AML-193 (cell line): ENCODE results near the gene CAVIN3.
"Not testable (repeated sequence)": the region's sequence is repeated elsewhere in the genome, so short reads cannot be mapped to it uniquely, and the experiment has no call there.

Source experiments
- DNase-seq, 2 experiments: peaks; one replicate each; lab custom pipeline; 2025; lab: John Stamatoyannopoulos, UW

CAVIN3 gene

DNA sequence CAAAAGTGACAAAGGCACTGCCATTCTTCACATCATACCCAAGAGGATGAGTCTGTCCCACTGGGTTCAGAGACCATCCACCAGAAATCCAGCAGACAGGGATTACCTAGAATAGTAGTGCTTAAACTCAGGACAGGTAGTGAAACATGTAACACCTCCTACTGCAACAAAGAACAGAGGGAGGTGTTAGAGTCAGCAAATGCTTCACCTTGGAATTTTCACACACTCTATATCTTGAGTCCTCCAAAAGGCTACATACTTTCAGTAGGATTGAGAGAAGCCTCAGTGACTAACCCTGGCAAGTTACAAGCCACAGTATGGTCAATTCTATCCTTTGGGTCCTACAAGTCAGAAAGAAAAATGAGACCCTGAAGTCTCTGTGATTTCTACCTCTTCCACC is 6.0 kb upstream of the CAVIN3 start:
- DNase-seq = no peak

DNA sequence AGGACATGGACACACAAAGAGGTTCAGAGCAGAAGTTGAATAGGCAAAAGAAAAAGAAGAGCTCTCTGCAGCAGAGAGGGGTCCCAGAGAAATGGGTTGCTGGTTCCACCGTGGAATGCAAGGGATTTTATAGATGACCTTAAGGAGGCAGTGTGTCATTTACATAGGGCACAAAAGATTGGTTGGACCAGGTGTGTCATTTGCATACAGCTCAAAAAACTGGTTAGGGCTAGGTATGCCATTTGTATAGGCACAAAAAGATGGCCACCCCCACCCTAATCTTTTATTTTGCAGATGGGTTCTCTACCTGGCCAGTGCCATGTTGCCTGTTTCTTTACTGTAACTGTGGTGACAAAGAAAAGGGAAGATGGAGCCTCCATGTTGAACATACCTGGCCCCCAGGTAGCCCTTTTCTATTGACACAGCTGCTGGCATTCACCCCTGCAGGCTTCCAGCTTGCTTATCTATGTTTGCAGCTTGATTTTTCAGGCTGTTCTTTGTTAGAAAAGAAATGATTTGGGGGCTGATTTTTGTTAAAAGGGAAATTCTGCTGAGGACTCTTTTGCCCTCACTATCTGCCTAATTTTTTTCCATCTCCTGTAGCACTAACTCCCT is 3.1 kb upstream of the CAVIN3 start:
- DNase-seq = no peak

DNA sequence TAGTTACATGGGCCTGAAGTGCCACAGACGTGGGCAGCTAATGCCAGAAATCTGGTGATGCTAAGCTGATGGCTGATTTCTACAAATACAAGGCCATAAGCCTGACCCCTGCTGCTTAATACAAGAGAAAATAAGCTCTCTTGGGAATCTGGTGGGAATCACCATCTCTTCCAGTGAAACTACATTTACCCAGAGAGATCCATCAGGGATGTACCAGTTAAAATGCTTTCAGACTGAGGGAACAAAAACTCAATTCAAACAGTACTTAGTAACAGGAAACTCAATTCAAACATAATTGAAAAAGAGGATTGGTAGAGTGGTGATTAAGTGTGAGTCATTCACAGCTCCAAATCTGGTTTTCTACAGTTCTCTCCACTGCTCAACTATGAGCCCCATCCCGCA is 1.7 kb upstream of the CAVIN3 start:
- no peak for DNase-seq

DNA sequence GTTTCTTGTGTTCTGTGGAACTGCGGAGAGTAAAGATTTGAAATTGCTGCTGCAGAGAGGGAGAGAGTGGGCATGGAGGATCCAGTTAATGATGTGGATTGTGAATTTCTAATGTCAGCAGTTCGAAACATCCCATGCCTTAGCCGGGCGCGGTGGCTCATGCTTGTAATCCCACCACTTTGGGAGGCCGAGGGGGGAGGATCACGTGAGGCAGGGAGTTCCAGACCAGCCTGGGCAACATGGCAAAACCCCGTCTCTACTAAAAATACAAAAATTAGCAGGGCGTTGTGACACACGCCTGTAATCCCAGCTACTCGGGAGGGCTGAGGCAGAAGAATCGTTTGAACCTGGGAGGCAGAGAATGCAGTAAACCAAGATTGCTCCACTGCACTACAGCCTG is 1.1 kb upstream of the CAVIN3 start:
- DNase-seq = no peak

DNA sequence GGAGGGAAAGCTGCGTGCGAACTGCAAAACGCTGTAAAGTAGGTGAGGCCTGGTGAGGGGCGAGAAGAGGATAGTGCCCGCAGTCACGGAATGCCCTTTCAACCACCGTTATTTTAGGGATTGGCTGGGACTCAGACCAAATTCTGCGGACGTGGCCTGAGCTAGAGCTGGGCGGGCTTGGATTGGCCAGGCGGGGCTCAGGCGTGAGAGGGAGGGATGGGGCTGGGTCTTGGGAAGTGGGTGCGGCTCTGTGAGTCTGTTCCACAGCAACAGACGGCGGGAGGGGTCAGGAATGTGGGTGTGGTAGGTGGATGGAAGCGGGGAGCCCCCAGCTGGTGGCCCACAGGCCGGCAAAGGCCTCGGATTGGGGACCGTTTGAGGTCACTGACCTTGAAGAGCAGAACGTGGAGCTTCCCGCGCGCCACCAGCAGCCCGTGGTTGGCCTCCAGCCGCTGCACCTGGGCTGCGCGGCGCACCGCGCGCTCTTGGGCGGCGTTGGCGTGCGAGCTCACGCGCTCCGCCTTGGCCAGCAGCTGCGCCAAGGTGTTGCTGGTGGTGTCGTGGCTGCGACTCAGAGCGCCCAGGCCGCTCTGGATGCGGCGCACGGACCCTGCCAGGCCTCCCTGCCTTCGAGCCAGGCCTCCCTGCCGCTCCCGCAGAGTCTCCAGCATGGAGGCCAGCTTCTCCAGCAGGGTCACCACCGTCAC is 444 bp downstream of the CAVIN3 start:
- DNase-seq = no peak

DNA sequence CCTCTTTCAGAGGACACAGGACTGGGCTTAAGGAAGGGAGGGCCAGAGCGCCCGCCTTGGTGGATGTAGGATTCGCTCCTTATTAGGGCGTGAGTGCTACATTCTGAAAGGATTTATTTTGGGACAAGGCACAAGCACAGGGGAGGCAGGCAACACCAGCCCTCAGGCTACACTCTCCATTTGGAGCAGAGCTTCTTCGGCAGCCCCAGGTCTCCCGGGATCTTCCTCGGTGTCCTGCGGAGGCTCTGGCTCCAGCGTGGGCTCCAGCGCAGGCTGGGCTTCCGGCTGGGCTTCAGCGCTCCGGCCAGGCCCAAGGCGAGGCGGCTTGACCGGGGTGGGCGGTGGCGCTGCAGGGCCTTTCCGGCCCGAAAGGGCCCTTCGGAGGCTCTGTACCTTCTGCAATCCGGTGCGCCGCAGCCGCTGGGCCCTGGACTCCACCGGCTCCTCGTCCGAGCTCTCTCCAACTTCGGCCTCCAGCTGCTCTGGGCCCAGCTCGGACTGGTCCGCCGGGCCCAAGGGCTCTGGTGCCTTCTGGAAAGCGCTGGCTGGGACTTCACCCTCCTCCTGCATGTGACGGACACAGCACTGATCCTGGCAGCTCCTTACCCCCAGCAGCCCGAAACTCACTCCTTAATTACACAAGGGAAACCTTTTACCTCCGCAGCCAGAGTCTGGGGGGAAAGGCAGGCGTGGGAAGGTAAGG is 1.1 kb downstream of the CAVIN3 start:
- no peak for DNase-seq

DNA sequence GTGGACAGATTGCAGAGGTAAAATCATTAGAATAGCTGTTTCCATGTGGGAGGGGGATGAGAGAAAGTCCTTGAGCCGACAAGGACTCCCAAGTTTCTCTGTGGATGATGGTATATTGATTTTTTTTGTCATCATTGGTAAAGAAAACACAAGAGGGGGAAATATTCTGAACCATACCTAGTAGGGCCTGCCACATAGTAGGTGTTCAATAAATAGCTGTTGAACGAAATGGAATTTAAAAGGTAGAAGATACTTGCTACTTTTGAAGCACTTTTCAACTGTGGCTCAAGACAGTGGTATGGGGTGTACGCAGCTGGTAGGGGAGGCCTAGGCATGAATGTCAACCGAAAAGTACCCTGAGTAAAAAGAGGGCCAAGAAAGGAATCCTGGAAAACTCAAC is 2.1 kb downstream of the CAVIN3 start:
- no peak for DNase-seq

DNA sequence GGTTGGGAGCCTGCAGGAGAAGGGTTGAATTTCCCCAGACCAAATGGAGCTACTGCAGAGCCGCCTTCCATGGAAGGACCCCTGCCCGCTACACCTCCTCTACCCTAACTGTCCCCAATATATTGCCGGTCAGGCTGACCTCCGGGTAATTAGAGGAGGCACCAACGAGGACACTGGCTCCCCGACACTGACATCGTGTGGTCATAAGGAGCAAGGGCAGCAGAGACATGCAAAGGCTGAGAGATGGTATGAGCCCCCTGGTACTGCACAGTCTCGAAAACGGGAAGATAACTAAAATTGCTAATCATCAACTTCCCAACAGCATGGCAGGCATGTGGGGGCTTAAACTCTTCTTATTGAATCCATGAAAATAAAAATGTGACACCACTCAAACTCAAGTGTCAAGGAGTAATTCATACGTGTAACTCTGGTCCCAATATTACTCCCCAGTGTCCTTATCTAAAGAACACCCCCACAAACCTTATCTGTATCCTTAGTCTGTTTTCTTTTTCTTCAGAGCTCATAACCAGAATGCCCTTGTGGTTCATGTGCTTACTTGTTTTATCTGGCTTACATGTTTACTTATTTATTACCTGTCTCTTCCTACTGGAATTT is 4.4 kb downstream of the CAVIN3 start:
- DNase-seq = peak; percentile 62 to 68

DNA sequence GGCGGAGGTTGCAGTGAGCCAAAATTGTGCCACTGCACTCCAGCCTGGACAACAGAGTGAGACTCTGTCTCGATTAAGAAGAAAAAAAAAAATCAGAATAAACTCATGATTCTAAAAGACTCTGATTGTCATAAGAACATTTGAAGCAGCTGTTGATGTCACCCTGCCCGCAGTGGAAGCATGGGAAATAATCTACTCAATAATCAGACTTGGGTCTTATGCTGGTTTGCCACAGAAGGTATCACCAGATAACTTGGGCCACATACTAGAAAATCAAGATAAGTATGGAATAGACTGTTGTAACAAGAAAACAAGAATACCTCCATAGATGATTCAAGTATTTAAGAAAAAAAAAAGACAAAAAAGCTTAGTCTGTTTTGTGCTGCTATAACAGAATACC is 8.2 kb downstream of the CAVIN3 start:
- no peak for DNase-seq

DNA sequence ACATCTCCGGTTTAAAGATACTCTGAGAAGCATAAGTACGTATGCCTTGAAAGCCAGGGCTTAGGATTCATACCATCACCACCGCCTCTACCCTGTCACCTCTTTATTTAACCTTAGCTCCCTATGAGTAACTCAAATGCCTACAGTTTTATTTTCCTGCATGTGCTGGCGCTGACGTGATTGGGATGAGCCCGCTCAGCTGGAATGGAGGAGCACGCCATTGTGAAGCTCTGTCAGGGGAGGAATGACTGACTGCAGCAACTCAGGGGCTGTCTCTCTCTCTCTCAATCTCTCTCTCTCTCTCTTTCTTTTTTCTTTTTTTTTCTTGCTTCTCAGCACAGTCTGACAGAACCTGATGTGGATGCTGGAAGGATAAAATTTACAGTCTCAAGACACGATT is 12.4 kb downstream of the CAVIN3 start:
- DNase-seq = no peak

DNA sequence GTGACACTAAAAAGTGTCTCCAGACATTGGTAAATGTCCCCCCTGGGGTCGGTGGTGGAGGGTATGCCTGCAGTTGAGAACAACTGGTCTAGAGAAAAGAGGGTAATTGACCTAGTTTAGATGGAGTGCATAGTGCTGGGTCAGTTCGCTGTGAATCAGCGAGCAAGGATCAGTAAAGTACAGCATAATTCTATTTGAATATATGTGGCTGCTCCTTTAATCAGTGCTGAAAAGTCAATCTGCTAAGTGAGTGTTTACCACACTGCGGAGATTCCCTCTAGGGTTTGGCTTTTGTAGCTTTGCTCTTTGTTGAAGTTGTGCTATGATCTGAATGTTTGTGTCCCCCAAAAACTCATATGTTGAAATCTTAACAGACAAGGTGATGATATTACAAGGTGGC is 15.0 kb downstream of the CAVIN3 start:
- DNase-seq = no peak

DNA sequence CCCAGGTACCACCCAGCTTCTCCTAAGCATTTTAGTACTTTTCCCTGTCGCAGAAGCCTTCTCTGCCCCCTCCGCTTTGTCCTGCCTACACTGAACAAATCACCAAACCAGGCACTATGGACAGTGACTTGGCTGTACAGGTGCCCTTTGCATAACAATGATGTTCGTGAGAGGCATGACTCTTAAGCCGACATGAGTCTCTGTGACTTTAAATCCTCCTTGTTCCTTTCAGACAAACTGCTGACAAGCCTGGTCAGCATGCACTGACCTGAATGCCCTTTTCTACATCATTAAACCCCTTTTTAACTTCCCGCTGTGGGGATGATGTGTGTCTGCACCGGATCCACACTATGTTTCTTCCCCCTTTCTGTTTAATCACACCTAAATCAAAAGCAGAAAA is 16.6 kb downstream of the CAVIN3 start:
- no peak for DNase-seq

DNA sequence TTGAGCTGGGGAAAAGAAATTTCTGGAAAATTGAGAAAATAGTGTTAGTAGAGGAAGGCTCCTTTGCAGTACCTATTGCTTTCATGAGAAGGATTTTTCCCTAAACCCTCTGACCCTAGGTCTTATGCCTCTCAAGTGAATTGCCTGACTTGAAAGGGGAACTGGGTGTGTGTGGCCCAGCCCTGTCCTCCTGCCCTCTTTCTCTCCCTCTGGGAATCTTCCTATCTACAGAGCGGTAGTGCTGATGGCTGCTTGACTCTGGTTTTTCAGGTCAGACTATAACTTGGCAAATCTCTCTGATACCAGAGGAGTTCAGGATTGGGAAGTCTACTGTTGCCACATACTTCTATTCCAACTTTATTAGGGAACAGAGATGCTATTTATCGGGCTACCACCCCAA is 19.2 kb downstream of the CAVIN3 start:
- no peak for DNase-seq

DNA sequence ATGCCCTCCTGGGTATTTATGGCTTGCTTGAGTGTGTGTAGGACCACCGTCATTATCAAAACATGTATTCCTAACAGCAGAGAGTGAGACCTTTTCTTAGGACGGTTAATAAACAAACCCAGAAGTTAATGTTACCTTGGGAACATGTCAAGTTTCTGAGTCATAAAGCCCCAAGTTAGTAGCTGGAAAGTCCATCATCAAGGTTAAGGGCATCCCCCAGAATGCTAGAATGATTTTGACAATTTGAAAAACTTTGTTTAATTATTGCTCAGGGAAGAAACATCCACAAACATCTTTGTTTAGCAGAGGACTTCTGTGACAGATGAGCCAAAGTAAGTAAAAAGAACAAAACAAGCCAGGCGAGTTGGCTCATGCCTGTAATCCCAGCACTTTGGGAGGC is 20.0 kb downstream of the CAVIN3 start:
- no peak for DNase-seq

DNA sequence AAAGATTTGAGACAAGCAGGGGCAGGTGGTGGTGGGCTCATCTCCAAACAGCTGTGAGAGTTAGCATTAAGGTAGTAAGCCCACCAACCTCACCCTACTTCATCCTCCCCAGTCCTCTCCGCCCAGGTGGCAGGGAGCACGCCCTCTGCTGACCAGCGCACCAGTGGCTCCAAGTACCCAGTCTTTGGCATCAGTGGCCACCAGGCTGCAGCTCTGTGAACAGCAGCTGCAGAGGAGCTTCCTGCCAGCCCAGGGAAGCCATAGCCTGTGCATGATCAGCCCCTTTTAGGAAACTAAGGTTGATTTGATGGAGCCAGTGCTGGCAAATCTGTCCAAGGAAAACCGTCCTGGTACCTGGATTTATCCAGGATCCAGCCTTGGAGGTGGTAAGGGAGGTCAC is 21.7 kb downstream of the CAVIN3 start:
- peak; percentile 48 to 50 for DNase-seq

DNA sequence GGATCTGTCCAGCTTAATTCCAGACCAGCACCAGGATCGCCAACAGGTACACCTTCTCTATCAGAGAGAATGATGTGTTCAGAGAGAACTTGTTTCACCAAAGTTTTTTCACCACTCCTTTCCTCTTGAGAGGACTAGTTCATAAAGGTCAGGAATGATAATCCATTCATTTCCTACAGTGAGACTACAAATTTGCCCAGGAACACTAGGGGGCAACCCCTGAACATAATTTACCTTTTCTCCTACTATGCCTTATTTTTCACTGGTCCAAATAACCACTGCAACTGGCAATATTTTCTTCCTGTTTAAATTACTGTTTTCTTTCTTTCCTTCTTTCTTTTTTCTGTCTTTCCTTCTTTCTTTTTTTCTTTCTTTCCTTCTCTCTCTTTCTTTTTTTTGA is 22.5 kb downstream of the CAVIN3 start:
- peak in 1 of 2 experiments; percentile 4 for DNase-seq

DNA sequence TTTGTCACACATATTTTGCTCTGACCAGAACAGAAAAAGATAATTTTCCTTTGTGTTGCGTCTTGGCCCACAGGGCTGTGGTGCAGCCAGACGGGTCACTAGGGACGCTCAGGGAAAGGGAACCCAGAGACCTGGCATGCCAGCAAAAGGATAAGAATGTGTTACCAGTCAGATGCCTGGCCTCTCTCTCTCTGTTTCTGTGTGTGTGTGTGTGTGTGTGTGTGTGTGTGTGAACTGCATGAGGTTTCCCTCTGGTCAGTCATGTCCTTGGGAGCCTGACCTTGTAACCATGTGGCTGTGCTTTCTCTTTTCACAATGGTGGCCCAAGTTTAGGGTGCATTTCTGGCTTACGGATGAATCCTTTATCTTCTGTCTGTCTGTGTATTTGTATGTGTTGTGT is 35.3 kb downstream of the CAVIN3 start:
- DNase-seq = no peak

DNA sequence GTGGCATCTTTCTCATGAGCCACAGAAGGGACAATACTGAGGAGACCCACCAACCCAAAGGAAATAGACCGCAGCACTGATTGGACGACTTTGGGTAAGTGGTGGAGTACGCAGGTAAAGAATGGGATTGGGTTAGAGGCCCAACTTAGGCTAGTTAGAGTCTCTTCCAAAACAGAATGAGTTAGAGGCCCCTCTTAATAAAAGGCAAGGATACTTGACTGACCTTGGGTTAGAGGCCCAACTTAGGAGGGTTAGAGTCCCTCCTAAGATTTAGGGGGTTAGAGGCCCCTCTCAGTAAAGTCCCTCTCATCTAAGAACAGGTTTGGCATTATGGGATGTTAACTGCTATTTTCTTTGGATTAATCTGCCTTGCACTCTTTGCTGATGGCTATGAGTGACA is 36.1 kb downstream of the CAVIN3 start:
- DNase-seq = no peak

DNA sequence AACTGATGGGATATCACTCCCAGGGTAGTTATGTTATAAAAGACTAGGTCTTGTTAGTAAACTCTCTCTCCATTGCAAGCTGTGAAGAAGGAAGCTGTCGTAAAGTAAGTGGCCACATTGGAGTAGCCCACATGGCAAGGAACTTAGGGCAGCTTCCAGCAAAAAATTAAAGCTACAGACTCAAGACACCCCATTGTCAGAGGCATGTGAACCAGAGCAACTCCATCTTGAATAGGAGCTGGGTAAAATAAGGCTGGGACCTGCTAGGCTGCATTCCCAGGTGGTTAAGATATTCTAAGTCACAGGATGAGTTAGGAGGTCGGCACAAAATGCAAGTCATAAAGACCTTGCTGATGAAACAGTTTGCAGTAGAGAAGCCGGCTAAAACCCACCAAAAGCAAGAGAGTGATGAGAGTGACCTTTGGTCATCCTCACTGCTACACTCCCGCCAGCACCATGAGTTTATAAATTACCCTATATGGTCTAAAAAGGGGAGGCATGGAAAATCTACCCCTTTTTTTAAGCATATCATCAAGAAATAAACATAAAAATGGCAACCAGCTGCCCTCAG is 36.8 kb downstream of the CAVIN3 start:
- no peak for DNase-seq

DNA sequence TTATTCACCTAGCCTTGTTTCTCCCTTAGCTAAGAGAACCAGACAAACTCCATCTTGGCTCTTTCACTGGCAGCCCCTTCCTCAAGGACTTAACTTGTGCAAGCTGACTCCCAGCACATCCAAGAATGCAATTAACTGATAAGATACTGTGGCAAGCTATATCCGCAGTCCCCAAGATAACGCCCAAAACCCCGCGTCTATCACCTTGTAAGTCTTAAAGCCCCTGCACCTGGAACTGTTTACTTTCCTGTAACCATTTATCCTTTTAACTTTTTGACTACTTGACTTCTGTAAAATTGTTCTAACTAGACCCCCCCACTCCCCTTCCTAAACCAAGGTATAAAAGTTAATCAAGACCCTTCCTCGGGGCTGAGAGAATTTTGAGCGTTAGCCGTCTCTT is 39.5 kb downstream of the CAVIN3 start:
- not testable (repeated sequence) for DNase-seq

DNA sequence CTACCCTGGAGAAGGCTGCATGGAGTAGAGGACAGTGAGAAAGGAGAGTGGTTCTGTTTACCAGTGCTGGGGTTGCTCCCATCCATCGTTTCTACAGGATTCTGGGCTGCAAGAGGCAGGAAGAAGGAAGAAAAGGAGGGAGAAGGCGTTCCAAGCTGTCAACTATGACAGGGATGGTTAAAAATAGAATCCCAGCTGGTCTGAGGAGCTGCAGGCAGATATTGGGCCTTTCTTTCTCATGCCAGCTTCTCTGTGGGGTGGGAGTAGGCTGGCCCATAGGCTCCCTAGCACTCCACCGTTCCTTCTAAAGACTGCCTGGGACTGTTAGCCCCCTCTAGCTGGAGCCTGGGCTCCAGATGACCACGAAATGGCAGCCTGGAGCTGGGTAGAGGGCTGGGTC is 47.1 kb downstream of the CAVIN3 start:
- DNase-seq = no peak

DNA sequence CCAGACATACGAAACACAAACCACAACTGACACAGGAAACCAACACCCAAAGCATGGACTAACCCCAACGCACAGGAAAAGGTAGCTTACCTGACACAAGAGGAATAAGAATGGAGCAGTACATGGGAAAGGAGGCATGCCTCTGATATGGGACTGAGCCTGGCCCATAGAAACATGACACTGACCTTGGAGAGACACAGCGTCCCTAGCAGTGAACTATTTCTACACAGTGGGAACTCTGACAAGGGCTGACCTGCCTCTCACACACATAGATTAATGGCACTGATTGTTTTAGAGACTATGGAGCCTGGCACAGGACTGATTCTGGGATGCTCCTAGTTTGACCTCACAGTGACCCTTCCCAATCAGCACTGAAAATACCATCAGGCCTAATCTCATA is 48.7 kb downstream of the CAVIN3 start:
- no peak for DNase-seq
